IMR-90 (cell line): Measurements from ENCODE around the gene SLC9A9. TPM values are rescaled to one million over a fixed set of nuclear protein-coding genes. Genes with fewer than 3 reads are reported as not detected.

Source experiments
- ATAC-seq: fragments of 200-7000 bp; cut with Tn5 transposase; 2 replicates; pipeline ENCODE4 v1.9.1; 2020; ENCODE audit warnings: low read depth, mild to moderate bottlenecking, moderate library complexity
- BruUV-seq: library from RNA; stranded (reverse); fragments of 400-500 nt; replicated peaks from 2 replicates; lab custom pipeline; 2021; lab: Mats Ljungman, UMichigan
- CTCF ChIA-PET: fragments of 300-600 bp; formaldehyde crosslinking; extraction: SDS; loops from one replicate; lab custom pipeline; 2021; ENCODE audit warnings: antibody characterized with exemption; lab: Yijun Ruan, JAX
- POLR2A ChIA-PET: fragments of 300-600 bp; sonication (Branson Sonifier 250); formaldehyde crosslinking; loops from one replicate; lab custom pipeline; 2022; ENCODE audit warnings: antibody characterized with exemption; ENCODE audit not compliant: unreplicated experiment; lab: Charles Lee
- DNase-seq: peaks from one replicate; pipeline ENCODE4 v3.0.0; 2013
- H2AFZ ChIP-seq: replicated peaks from 2 replicates; pipeline ENCODE3; 2013; ENCODE audit warnings: low read length, mild to moderate bottlenecking; ENCODE audit not compliant: poor library complexity
- H2AK5ac ChIP-seq: 2 replicates; pipeline ENCODE4 v1.6.1; 2013; ENCODE audit warnings: low read depth, low read length, inconsistent platforms
- H2AK9ac ChIP-seq: replicated peaks from 2 replicates; pipeline ENCODE3; 2013; ENCODE audit warnings: mild to moderate bottlenecking, low read depth, low read length, moderate library complexity; ENCODE audit not compliant: poor library complexity
- H2BK120ac ChIP-seq: 2 replicates; pipeline ENCODE4 v1.6.1; 2013; ENCODE audit warnings: low read depth, low read length, inconsistent platforms
- H2BK15ac ChIP-seq: 3 replicates; pipeline ENCODE4 v1.6.1; 2013; ENCODE audit warnings: low read depth, low read length, inconsistent platforms
- H2BK20ac ChIP-seq: 2 replicates; pipeline ENCODE4 v1.6.1; 2013; ENCODE audit warnings: low read depth, mild to moderate bottlenecking, inconsistent platforms, low read length, moderate library complexity
- H2BK5ac ChIP-seq: 2 replicates; pipeline ENCODE4 v1.6.1; 2013; ENCODE audit warnings: mild to moderate bottlenecking, low read depth, low read length, inconsistent platforms; ENCODE audit not compliant: poor library complexity, severe bottlenecking
- H3K14ac ChIP-seq: replicated peaks from 2 replicates; pipeline ENCODE4 v1.6.1; 2013; ENCODE audit warnings: low read depth, low read length, inconsistent platforms
- H3K18ac ChIP-seq: 2 replicates; pipeline ENCODE4 v1.6.1; 2013; ENCODE audit warnings: low read depth, low read length, control low read depth
- H3K23ac ChIP-seq: 2 replicates; pipeline ENCODE4 v1.6.1; 2013; ENCODE audit warnings: low read depth, low read length, inconsistent platforms
- H3K27ac ChIP-seq: 2 replicates; pipeline ENCODE4 v1.5.1; 2013; ENCODE audit warnings: mild to moderate bottlenecking, control low read depth, low read length; ENCODE audit not compliant: insufficient read depth
- H3K27me3 ChIP-seq: 2 replicates; pipeline ENCODE4 v1.6.1; 2013; ENCODE audit warnings: low read length; ENCODE audit not compliant: control insufficient read depth, insufficient read depth
- H3K36me3 ChIP-seq: 2 replicates; pipeline ENCODE4 v1.6.1; 2013; ENCODE audit warnings: low read length, mixed read lengths; ENCODE audit not compliant: control insufficient read depth, insufficient read depth
- H3K4ac ChIP-seq: 2 replicates; pipeline ENCODE4 v1.6.1; 2013; ENCODE audit warnings: low read depth, low read length, inconsistent platforms
- H3K4me1 ChIP-seq: 2 replicates; pipeline ENCODE4 v1.6.1; 2013; ENCODE audit warnings: low read length, mixed read lengths; ENCODE audit not compliant: control insufficient read depth, insufficient read depth
- H3K4me2 ChIP-seq: 2 replicates; pipeline ENCODE4 v1.6.1; 2013; ENCODE audit warnings: low read depth, mild to moderate bottlenecking, control low read depth, low read length, moderate library complexity
- H3K4me3 ChIP-seq: 2 replicates; pipeline ENCODE4 v1.5.1; 2013; ENCODE audit warnings: low read depth, mild to moderate bottlenecking, control low read depth, low read length, moderate library complexity; ENCODE audit not compliant: insufficient read depth
- H3K56ac ChIP-seq: 2 replicates; pipeline ENCODE4 v1.6.1; 2013; ENCODE audit warnings: low read length, inconsistent platforms; ENCODE audit not compliant: insufficient read depth; ENCODE audit errors: extremely low read depth
- H3K79me1 ChIP-seq, 2 experiments: 2 replicates each; pipeline ENCODE4 v1.6.1; 2013; ENCODE audit warnings: low read length in 2 of 2, inconsistent platforms in 1 of 2, low read depth in 1 of 2
- H3K9ac ChIP-seq: 2 replicates; pipeline ENCODE4 v1.6.1; 2013; ENCODE audit warnings: low read depth, low read length, control low read depth
- H3K9me1 ChIP-seq: 2 replicates; pipeline ENCODE4 v1.6.1; 2013; ENCODE audit warnings: low read length, inconsistent platforms; ENCODE audit not compliant: insufficient read depth
- H3K9me3 ChIP-seq: 2 replicates; pipeline ENCODE4 v1.6.1; 2013; ENCODE audit warnings: low read length; ENCODE audit not compliant: control insufficient read depth, insufficient read depth
- H4K20me1 ChIP-seq: 2 replicates; pipeline ENCODE4 v1.6.1; 2013; ENCODE audit warnings: low read length, inconsistent platforms; ENCODE audit not compliant: insufficient read depth
- H4K5ac ChIP-seq: 2 replicates; pipeline ENCODE4 v1.6.1; 2013; ENCODE audit warnings: mild to moderate bottlenecking, low read depth, low read length, control low read depth
- H4K8ac ChIP-seq, 2 experiments: 2 replicates each; pipeline ENCODE4 v1.6.1; 2013; ENCODE audit warnings: low read depth in 2 of 2, low read length in 2 of 2, control low read depth in 1 of 2, inconsistent platforms in 1 of 2
- H4K91ac ChIP-seq: 2 replicates; pipeline ENCODE4 v1.6.1; 2013; ENCODE audit warnings: low read depth, low read length, inconsistent platforms; ENCODE audit not compliant: insufficient read depth
- MAFK ChIP-seq: IDR thresholded peaks from 2 replicates; pipeline ENCODE4 v1.6.1; 2012; ENCODE audit warnings: low read depth, low read length, improper control_type of control experiment
- RAD21 ChIP-seq: IDR thresholded peaks from 2 replicates; pipeline ENCODE4 v1.6.1; 2012; ENCODE audit warnings: low read length, improper control_type of control experiment
- WGBS, 2 experiments: methylation state at CpG; one replicate each; pipeline versions ENCODE4 v1.1.5 to v1.1.7; 2013; ENCODE audit warnings: missing lambda C conversion rate in 2 of 2; ENCODE audit not compliant: insufficient read length in 1 of 2; ENCODE audit errors: extremely low coverage in 2 of 2; 5-methylcytosine and 5-hydroxymethylcytosine counted together
- dilution Hi-C: fragments of 300-500 bp; cut with HindIII; formaldehyde crosslinking; loops from one replicate; pipeline ENCODE4 v1.14.3; 2018; ENCODE audit warnings: low sequenced_read_pairs; ENCODE audit not compliant: unreplicated experiment
- in situ Hi-C: fragments of 300-500 bp; cut with MboI; formaldehyde crosslinking; loops from 3 replicates; pipeline ENCODE4 v1.14.3; 2019; ENCODE audit warnings: low sequenced_read_pairs, inconsistent platforms, mixed read lengths
- intact Hi-C: fragments of 100-400 bp; cut with micrococcal nuclease; formaldehyde crosslinking; loops from 2 replicates; pipeline ENCODE4 v1.10.0; 2022
- polyA plus RNA-seq, 3 experiments: library from polyadenylated mRNA; depleted of rRNA; stranded (reverse); fragments of >200 nt; gene quantifications; 2 replicates each; pipeline ENCODE4 v1.2.3, GENCODE V29; 2012; ENCODE audit warnings: low replicate concordance in 1 of 3
- total RNA-seq: library from RNA; depleted of rRNA; stranded (reverse); fragments of >200 nt; gene quantifications from 2 replicates; pipeline ENCODE4 v1.2.3, GENCODE V29; 2012
- TF ChIP-seq, protein P1 (sequence below): conservative IDR thresholded peaks from 2 replicates; pipeline ENCODE4 v1.5.1; 2012; ENCODE audit warnings: mild to moderate bottlenecking, low read depth, low read length, improper control_type of control experiment

Gene SLC9A9
- total and polyA plus RNA-seq, 2 of the 4 experiments (the other 2 are of a cell fraction), result 1.4 to 2.3 TPM

DNA sequence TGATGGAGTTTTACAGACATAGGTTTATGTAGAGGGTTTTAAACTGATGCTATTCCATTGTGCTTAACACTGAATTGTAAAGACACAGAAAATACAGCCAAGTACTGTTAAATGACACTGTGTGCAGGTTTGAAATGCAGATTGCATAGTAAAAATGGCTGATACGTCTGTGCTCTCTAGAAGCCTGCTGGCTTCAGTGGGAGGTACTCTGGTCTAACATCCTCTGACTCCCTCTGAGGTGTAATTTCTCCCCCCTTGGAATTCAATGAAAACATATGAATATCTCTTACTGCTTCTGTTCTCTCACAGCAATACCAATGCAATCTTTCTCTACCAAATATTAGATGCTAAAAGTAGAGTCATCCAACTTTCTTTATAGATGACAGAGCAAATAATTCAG is 176.6 kb downstream of the SLC9A9 start:
- intact Hi-C loops (loop anchor here (5.0 kb wide), 1 partner anchor 599 kb away; no protein-coding TSS in a partner anchor), in situ Hi-C loops (no loop called here), dilution Hi-C loops (no loop called here)
- Histone ChIP-seq H3K9me1 (no peaks in the 10 kb centered on the region), H3K36me3 (no peaks in the 10 kb centered on the region), H3K9me3 (no peaks in the 10 kb centered on the region), H3K9ac (no peak overlapping the region), H2BK20ac (no peak overlapping the region), H2BK120ac (no peak overlapping the region), H3K4ac (no peak overlapping the region), H4K8ac (no peak overlapping the region), H3K23ac (no peak overlapping the region), H3K14ac (no peak overlapping the region), H3K4me1 (no peaks in the 10 kb centered on the region), H3K56ac (no peak overlapping the region), H4K91ac (no peak overlapping the region), H2BK15ac (no peak overlapping the region), H3K4me2 (no peak overlapping the region), H2BK5ac (no peak overlapping the region), H4K5ac (no peak overlapping the region), H2AK9ac (no peak overlapping the region), H2AFZ (no peak overlapping the region), H3K18ac (no peak overlapping the region), H3K79me1 (no peaks in the 10 kb centered on the region), H4K20me1 (no peaks in the 10 kb centered on the region), H3K27me3 (no peaks in the 10 kb centered on the region), H3K27ac (no peak overlapping the region), H3K4me3 (no peak overlapping the region), H2AK5ac (no peak overlapping the region)
- TF ChIP-seq MAFK (no peak), RAD21 (no peak)
- TF ChIP-seq, protein P1, sequence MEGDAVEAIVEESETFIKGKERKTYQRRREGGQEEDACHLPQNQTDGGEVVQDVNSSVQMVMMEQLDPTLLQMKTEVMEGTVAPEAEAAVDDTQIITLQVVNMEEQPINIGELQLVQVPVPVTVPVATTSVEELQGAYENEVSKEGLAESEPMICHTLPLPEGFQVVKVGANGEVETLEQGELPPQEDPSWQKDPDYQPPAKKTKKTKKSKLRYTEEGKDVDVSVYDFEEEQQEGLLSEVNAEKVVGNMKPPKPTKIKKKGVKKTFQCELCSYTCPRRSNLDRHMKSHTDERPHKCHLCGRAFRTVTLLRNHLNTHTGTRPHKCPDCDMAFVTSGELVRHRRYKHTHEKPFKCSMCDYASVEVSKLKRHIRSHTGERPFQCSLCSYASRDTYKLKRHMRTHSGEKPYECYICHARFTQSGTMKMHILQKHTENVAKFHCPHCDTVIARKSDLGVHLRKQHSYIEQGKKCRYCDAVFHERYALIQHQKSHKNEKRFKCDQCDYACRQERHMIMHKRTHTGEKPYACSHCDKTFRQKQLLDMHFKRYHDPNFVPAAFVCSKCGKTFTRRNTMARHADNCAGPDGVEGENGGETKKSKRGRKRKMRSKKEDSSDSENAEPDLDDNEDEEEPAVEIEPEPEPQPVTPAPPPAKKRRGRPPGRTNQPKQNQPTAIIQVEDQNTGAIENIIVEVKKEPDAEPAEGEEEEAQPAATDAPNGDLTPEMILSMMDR, result no peak
- POLR2A ChIA-PET, result no interaction called here
- DNase-seq (no peak), ATAC-seq (no peak)
- BruUV-seq, result no TSS peak
- no CpG with 5 or more reads among the region's 1 CpG for WGBS, 2 experiments
- CTCF ChIA-PET, result no interaction called here
